Stimulated activated CD8-positive, alpha-beta memory T cell treated with anti-CD3 and anti-CD28 coated beads, Interleukin-4, amount 100 ng/mL, for 48 hours (primary cell): ENCODE results near the gene IRF4.

Experiments
- DNase-seq: peaks from one replicate; pipeline ENCODE4 v3.0.0-alpha.2; 2020

Gene IRF4

GRCh38 chr6:399785-400534 is 8.4 kb downstream of the IRF4 start:
- DNase-seq: peak; percentile 61

GRCh38 chr6:400815-401214 is 9.3 kb downstream of the IRF4 start:
- no peak for DNase-seq

GRCh38 chr6:401239-401993 is 9.9 kb downstream of the IRF4 start:
- peak; percentile 35 for DNase-seq

DNA sequence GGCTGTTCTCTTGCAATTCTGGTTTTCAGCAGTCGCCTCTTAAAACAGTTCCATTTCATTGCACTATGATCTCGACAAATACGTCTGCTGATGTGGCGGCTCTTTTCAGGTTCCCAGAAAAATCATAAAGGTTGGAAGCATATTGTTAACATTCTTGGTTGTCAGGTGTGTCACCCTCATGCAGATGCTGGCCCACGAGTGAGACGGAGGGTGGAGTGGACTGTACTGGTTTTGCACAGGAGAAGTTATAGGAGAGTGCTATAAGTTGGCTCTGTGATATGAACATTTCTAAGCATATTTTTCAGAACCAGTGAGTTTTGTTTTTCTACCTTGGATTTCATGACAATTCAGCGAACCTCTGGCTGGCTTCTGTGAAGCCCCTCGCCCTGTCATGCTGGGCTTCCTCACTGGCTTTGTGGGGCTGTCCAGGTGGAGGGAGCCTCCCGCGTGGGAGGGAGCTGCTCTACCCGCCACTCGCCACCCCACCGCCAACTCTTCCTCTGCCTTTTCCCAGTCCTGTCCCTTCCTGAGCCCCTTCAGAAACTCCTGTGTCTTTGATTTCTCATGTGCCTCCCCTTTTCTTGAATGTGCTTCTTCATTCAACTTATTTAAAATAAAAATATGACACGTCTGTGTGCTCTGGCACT is 10.6 kb downstream of the IRF4 start:
- peak; percentile 31 for DNase-seq

- DNase-seq: peak; percentile 76
These were observed 11.5 kb downstream of the IRF4 start for GRCh38 chr6:402901-403658.

GRCh38 chr6:403659-404655 is 12.4 kb downstream of the IRF4 start:
- DNase-seq: peak; percentile 76

- DNase-seq: peak; percentile 45
These were observed 13.3 kb downstream of the IRF4 start for GRCh38 chr6:404685-405423.

DNA sequence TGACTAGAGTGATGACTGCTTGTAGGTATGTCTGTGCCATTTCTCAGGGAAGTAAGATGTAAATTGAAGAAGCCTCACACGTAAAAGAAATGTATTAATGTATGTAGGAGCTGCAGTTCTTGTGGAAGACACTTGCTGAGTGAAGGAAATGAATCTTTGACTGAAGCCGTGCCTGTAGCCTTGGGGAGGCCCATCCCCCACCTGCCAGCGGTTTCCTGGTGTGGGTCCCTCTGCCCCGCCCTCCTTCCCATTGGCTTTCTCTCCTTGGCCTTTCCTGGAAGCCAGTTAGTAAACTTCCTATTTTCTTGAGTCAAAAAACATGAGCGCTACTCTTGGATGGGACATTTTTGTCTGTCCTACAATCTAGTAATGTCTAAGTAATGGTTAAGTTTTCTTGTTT is 16.6 kb downstream of the IRF4 start:
- no peak for DNase-seq

- DNase-seq: no peak
These were observed 17.1 kb downstream of the IRF4 start for GRCh38 chr6:408599-409102.

GRCh38 chr6:409370-409972 is 17.9 kb downstream of the IRF4 start:
- no peak for DNase-seq

DNA sequence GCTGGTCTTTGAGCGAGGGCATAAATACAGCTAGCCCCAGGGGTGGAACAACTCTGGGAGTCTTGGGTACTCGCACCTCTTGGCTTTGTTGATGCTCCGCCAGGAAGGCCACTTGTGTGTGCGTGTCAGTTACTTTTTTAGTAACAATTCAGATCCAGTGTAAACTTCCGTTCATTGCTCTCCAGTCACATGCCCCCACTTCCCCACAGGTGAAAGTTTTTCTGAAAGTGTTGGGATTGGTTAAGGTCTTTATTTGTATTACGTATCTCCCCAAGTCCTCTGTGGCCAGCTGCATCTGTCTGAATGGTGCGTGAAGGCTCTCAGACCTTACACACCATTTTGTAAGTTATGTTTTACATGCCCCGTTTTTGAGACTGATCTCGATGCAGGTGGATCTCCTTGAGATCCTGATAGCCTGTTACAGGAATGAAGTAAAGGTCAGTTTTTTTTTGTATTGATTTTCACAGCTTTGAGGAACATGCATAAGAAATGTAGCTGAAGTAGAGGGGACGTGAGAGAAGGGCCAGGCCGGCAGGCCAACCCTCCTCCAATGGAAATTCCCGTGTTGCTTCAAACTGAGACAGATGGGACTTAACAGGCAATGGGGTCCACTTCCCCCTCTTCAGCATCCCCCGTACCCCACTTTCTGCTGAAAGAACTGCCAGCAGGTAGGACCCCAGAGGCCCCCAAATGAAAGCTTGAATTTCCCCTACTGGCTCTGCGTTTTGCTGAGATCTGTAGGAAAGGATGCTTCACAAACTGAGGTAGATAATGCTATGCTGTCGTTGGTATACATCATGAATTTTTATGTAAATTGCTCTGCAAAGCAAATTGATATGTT is 19.2 kb downstream of the IRF4 start:
- DNase-seq: no peak

DNA sequence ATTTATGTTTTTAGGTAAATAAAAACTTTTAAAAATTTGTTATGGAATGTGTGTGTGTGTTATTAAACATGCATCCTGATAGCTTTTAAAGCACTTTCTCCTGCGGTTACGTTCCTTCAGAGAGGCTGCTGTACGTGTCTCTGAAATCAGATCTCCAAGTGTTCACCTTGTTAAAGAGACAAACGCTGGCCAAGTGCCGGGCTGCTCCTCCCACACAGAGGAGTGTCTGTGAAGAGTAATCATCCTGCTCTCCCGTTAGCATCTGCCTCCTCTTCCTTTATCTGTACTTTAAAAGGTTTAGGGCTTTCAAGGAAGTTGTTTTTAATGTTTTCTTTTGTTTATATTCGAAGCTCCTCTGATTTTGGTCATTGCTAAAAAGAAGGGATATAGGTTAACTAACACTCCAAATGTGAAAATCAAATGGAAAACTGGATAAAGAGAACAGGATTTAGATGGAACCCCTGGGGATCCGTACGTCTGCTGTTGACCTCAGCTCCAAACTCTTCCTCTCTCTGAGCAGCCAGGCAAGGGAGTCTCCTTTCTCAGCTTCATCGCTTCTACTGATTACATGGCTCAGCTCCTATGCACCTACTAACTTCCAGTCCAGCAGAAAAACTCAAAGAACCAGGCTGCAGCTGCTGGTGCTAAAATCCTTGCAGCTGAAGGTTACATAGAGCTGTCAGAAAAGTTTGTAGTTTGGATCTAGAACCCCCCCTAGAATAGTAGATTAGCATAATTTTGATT is 20.0 kb downstream of the IRF4 start:
- DNase-seq: no peak

GRCh38 chr6:412146-412886 is 20.8 kb downstream of the IRF4 start:
- DNase-seq: no peak

GRCh38 chr6:414447-414846 is 22.9 kb downstream of the IRF4 start:
- peak; percentile 17 for DNase-seq

- no peak for DNase-seq
These were observed 23.5 kb downstream of the IRF4 start for GRCh38 chr6:415087-415486.

DNA sequence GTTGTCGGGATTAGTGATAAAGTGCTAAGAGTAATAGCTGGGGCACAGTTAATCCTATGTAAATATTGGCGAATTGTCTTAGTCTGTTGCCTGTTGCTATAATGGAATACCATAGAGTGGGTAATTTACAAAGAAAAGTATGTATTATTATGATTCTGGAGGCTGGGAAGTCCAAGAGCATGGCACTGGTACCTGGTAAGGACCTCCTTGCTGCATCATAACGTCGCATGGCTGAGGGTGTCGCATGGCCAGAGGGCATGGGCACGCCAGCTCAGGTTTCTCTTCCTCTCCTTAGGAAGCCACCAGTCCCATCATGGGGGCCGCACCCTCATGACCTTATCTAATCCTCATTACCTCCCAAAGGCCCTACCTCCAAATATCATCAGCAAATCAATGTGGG is 29.7 kb downstream of the IRF4 start:
- peak; percentile 14 for DNase-seq

GRCh38 chr6:422433-423054 is 31.0 kb downstream of the IRF4 start:
- DNase-seq: peak; percentile 74
